HEK293T (cell line): Measurements from ENCODE around the gene TAGLN3.

ENCODE experiments used
- ARNT ChIP-seq: fragments of 450-650 bp; IDR thresholded peaks from 2 replicates; pipeline ENCODE4 v1.6.1; 2017; ENCODE audit warnings: mild to moderate bottlenecking
- BHLHE40 ChIP-seq: fragments of 450-650 bp; IDR thresholded peaks from 2 replicates; pipeline ENCODE4 v1.6.1; 2016; ENCODE audit warnings: mild to moderate bottlenecking, moderate library complexity, borderline replicate concordance
- ELF4 ChIP-seq: fragments of 450-650 bp; IDR thresholded peaks from 2 replicates; pipeline ENCODE4 v1.6.1; 2017; ENCODE audit warnings: antibody characterized with exemption
- FOXA1 ChIP-seq: fragments of 450-650 bp; IDR thresholded peaks from 2 replicates; pipeline ENCODE4 v1.6.1; 2016; ENCODE audit warnings: mild to moderate bottlenecking
- FOXK2 ChIP-seq: fragments of 450-650 bp; IDR thresholded peaks from 2 replicates; pipeline ENCODE4 v1.6.1; 2016; ENCODE audit warnings: mild to moderate bottlenecking
- FOXM1 ChIP-seq: fragments of 450-650 bp; IDR thresholded peaks from 2 replicates; pipeline ENCODE4 v1.6.1; 2017; ENCODE audit warnings: mild to moderate bottlenecking, borderline replicate concordance
- HDGF ChIP-seq: fragments of 450-650 bp; IDR thresholded peaks from 2 replicates; pipeline ENCODE4 v1.6.1; 2017; ENCODE audit warnings: antibody characterized with exemption, borderline replicate concordance
- LEF1 ChIP-seq: fragments of 450-650 bp; IDR thresholded peaks from 2 replicates; pipeline ENCODE4 v1.6.1; 2017; ENCODE audit warnings: mild to moderate bottlenecking, borderline replicate concordance
- SP1 ChIP-seq: fragments of 450-650 bp; IDR thresholded peaks from 2 replicates; pipeline ENCODE4 v1.6.1; 2017
- SUZ12 ChIP-seq: fragments of 450-650 bp; IDR thresholded peaks from 2 replicates; pipeline ENCODE4 v1.6.1; 2016; ENCODE audit warnings: mild to moderate bottlenecking
- TARDBP ChIP-seq: fragments of 450-650 bp; IDR thresholded peaks from 2 replicates; pipeline ENCODE4 v1.6.1; 2016
- ZNF384 ChIP-seq: fragments of 450-650 bp; IDR thresholded peaks from 2 replicates; pipeline ENCODE4 v1.6.1; 2016
- TF ChIP-seq, protein P1 (sequence below): fragments of 450-650 bp; IDR thresholded peaks from 2 replicates; pipeline ENCODE4 v1.6.1; 2016

DNA sequence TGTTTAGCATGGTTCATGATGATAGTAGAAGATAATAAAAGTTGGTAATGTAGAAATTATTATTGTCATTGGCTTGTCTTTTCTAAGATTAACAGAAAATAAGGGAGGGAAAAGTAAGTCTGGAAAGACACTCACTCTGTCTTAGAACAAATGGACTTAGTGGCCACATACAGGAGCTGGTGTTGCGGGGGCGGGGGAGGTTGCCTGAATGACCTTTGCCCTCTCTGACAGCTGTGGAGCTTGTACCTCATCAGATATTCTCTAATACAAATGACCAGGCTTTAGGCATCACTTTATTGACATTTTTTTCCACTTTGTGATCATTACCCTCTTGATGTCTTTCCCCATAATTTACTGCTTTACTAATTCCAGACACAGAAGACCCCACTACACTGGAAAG, 5.9 kb downstream of the TAGLN3 start:
- TF ChIP-seq BHLHE40 (no peak), HDGF (no peak), TARDBP (no peak), ZNF384 (no peak), SP1 (no peak), FOXA1 (no peak), ARNT (no peak), ELF4 (no peak), FOXK2 (no peak), SUZ12 (no peak), LEF1 (no peak), FOXM1 (no peak)
- TF ChIP-seq, protein P1, sequence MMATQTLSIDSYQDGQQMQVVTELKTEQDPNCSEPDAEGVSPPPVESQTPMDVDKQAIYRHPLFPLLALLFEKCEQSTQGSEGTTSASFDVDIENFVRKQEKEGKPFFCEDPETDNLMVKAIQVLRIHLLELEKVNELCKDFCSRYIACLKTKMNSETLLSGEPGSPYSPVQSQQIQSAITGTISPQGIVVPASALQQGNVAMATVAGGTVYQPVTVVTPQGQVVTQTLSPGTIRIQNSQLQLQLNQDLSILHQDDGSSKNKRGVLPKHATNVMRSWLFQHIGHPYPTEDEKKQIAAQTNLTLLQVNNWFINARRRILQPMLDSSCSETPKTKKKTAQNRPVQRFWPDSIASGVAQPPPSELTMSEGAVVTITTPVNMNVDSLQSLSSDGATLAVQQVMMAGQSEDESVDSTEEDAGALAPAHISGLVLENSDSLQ = no peak
